Fibroblast of mammary gland (primary cell): Measurements from ENCODE around the gene ULK4.

ENCODE experiments used
- DNase-seq: peaks from one replicate; pipeline ENCODE4 v3.0.0-alpha.2; 2010; ENCODE audit warnings: low read depth
- H3K4me3 ChIP-seq: 2 replicates; pipeline ENCODE4 v1.5.1; 2011; ENCODE audit warnings: low read depth, mild to moderate bottlenecking, low read length, moderate library complexity; ENCODE audit not compliant: control insufficient read depth
- CTCF ChIP-seq: conservative IDR thresholded peaks from 2 replicates; pipeline ENCODE4 v1.5.1; 2011; ENCODE audit warnings: low read depth, low read length, inconsistent platforms; ENCODE audit not compliant: control insufficient read depth, insufficient read depth

Gene ULK4

GRCh38 chr3:41239587-41239986 is 722.3 kb downstream of the ULK4 start:
- no peak for TF ChIP-seq CTCF
- H3K4me3 ChIP-seq: no peak overlapping the region
- peak; percentile 21 for DNase-seq

- TF ChIP-seq CTCF: no peak
- no peak for DNase-seq
- H3K4me3 ChIP-seq: no peak overlapping the region
Observed at GRCh38 chr3:41237907-41238306, 724.0 kb downstream of the ULK4 start.

GRCh38 chr3:41236228-41236627 is 725.7 kb downstream of the ULK4 start:
- DNase-seq: no peak
- no peak for TF ChIP-seq CTCF

GRCh38 chr3:41234823-41235721 is 726.8 kb downstream of the ULK4 start:
- no peak for TF ChIP-seq CTCF

More at GRCh38 chr3:41236228-41236627, 725.7 kb downstream of the ULK4 start:
- no peak overlapping the region for H3K4me3 ChIP-seq

GRCh38 chr3:41224120-41224806 is 737.6 kb downstream of the ULK4 start:
- H3K4me3 ChIP-seq: no peak overlapping the region
- no peak for TF ChIP-seq CTCF
- peak; percentile 96 for DNase-seq

More at GRCh38 chr3:41234823-41235721, 726.8 kb downstream of the ULK4 start:
- H3K4me3 ChIP-seq: no peak overlapping the region
- peak; percentile 66 for DNase-seq

GRCh38 chr3:41223691-41224090 is 738.2 kb downstream of the ULK4 start:
- TF ChIP-seq CTCF: no peak
- no peak for DNase-seq
- H3K4me3 ChIP-seq: no peak overlapping the region
